Dermis blood vessel endothelial cell (primary cell): ENCODE measurements around the gene DCX. TPM values are rescaled to one million over a fixed set of nuclear protein-coding genes. Genes with fewer than 3 reads are reported as not detected.
A peak's percentile ranks its signal among the peaks of the same experiment; 100 is the strongest.

Source experiments
- DNase-seq: peaks from one replicate; pipeline ENCODE4 v3.0.0; 2010
- total RNA-seq: library from RNA; depleted of rRNA; stranded (reverse); fragments of >200 nt; gene quantifications from 2 replicates; pipeline ENCODE4 v1.2.3, GENCODE V29; 2014

Gene DCX
- not detected in 2 replicates for total RNA-seq

DNA sequence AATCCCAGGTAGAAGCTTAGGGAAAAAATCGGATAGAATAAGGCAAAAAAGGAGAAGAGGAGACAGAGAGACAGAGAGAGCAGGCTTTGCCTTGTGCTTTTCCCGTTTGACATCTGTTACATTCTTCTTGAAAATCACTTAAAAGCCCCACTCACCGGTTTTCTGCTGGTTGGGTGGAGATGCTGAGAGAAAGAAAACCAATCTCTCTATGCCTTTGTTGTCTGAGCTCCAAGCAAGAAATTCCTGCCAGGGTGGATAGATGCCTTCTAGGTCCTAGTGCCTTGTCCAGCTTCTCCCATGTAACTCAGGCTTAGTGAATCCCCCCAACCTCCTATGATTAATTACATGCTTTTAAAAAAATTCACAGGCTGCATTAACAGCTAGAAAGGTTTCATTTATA, at the start of gene DCX:
Gene DCX, minus strand, starts transcription at position 210 of the 400 bp plus-strand sequence. CDS start 1,794 bp downstream, outside the sequence.
- DNase-seq, result no peak

- no peak for DNase-seq
Observed at GRCh38 chrX:111460607-111461006, 48.6 kb upstream of the DCX start.

- no peak for DNase-seq
Observed at GRCh38 chrX:111447298-111447697, 35.3 kb upstream of the DCX start.

DNA sequence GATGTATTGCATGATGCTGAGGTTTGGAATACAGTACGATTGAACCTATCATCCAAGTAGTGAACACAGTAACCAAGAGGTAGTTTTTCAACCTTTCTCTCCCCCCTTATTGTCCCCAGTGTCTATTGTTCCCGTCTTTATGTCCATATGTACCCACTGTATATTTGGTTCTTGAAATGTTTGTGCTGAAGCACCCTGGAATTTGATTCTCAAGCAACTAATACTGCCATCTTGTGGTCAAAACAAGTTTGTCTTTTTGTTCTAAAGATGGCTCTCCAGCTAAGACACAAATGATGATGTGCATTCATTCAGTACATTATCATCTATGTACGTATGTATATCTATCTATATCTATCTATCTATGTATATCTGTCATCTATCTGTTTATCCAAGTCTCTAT, 33.5 kb upstream of the DCX start:
- DNase-seq, result peak; percentile 25

DNA sequence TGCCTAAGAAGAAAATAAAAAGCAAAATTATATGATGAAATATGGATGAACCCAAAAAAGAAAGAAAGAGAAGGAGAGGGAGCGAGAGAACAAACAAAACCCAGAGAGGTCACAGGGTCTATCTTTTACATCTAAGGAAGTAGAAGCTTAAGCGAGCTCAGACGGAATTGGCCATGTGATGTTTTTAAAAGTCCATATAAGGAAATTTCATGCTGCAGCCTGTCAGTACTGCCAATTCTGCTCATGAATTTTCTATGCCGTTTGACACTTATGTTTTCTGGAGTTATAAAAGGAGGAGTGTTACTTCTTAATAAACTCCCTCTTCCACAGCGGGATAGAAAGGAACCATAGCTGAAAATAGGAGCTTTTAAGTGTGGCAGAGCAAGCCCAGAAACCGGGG, 32.9 kb upstream of the DCX start:
- no peak for DNase-seq

DNA sequence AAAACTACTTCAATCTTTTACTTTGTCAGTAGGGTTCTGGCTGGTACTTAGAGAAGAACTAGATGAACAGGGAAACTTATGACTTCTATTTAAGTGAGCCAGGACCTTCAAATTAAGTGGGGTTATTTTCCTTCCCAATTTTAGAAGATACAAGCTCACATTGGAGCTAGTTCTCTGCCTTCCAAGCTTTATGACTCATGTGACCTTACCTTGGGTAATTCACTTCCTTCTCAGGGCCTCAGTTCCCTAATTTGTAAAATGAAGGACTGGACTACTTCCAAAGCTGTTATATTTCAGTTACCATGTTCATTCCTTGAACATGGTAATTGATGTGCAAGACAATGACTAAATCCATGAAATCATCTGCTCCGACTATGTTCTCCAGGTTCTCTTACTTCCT, 32.0 kb upstream of the DCX start:
- DNase-seq, result no peak

GRCh38 chrX:111442791-111443190, 30.8 kb upstream of the DCX start:
- DNase-seq, result no peak

- DNase-seq, result no peak
Observed at GRCh38 chrX:111435469-111435868, 23.5 kb upstream of the DCX start.

DNA sequence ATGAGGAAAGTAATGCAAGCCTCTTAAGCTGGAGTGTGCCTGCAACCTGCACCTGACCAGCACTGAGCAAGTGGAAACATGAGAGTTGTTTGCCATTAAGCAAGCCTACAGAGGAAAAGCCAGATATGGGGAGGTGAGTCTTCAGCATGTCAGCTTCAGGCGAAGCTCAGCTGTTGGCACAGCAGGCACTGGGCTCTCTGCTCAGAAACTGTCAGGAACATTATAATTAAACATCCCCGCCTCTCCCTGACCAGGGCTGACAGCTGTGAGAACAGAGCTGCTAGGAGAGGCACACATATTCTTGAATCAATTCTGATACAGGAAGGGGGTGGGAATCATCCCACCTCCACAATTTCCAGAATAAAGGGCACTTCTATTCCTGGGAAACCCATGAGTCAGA, 19.0 kb upstream of the DCX start:
- DNase-seq, result no peak

DNA sequence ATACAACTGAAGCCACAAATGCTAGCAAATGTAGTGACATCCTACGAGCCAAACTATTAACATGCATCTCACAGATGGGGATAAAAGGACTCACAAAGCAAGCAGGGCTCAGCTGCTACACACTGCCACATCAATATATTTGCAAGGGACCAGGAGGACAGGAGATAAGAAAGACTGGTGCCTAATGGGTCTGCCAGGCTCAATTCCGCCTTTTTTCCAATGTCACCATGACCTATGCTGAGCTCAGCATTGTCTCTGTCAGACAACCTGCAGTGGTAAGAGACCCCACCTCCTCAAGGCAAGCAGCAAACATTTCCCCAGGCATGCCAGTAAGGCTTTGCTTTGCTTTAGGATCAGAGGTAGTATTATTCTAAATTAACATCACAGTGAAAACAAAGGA, 435 bp downstream of the DCX start:
- DNase-seq, result no peak

- DNase-seq, result no peak
Observed at GRCh38 chrX:111410590-111411078, 1.4 kb downstream of the DCX start.

GRCh38 chrX:111409326-111409725, 2.7 kb downstream of the DCX start:
- DNase-seq, result no peak

DNA sequence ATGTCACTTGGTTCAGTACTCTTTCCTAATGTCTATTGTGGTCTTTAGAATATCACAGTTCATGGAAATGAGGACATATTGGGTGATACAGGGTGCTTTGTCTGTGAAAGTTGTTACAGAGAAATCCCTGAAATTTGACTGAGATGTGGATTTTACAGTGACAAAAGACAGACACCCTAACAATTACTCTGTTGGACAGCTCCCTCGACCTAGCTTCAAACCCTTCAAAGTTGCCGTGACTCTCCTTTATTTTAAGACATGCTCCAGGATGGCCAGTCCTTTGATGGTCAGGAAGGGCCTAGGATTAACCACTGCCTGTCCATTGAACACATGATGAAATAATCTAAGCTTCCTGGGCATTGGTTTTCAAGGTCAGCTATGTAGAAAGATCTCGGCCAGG, 4.0 kb downstream of the DCX start:
- DNase-seq, result no peak

DNA sequence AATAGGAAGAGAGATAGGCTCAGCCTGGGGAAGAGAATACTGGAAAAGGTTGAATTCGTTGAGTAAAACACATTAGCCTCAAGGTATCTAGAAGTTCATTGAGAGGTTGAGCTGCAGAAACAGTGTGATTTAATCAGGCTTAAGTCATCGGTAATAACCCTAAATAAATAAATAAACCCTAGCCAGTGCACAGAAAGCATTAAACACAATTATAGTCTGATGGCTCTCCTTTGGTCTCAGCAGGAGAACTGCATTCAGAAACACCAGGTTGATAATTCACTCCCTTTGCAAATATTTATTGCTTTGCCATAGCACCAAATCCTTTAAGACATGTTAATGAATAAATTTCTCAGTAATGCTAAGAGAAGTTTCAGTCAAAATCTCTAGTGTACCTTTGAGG, 9.6 kb downstream of the DCX start:
- no peak for DNase-seq

- DNase-seq, result no peak
Observed at GRCh38 chrX:111395149-111395548, 16.8 kb downstream of the DCX start.

DNA sequence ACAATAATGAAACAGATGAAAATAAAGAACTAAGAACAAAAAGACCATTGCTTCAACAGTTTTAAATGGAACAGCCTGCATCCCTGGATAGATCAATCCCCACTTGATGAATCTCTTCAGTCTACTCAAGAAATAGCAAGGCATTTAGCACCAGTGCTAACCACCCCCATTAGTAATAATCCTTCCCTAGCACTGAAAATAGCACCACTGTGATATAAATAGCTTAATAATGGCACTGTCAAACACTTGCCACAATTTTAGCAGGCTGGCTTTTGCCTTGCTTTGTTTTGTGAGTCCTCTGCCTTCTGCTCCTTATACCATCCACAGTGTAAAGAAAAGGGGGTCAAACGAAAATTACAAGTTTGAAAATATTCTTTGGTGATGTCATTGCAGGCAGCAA, 17.4 kb downstream of the DCX start:
- no peak for DNase-seq

GRCh38 chrX:111387470-111388070, 24.4 kb downstream of the DCX start:
- no peak for DNase-seq

- no peak for DNase-seq
Observed at GRCh38 chrX:111386615-111387233, 25.3 kb downstream of the DCX start.

GRCh38 chrX:111386077-111386476, 25.9 kb downstream of the DCX start:
- no peak for DNase-seq

DNA sequence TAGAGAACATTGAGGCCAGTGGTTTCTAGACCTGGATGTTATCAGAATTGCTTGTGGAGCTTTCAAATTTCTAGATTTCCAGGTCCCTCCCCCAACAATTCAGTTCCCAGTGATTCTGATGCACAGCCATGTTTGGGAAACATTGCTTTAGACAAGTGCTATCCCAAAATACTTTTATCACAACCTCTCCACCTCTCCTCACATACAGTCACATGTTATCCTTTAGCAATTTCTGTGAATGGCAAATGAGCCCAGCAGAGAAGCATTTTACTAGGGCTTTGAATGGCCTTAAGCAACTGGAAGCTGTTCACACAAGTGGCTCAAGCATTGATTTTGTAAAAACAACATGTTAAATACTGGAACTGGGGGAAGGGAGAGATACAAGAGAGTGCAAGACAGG, 29.7 kb downstream of the DCX start:
- DNase-seq, result no peak

GRCh38 chrX:111376897-111377578, 35.0 kb downstream of the DCX start:
- no peak for DNase-seq

GRCh38 chrX:111376486-111376885, 35.5 kb downstream of the DCX start:
- no peak for DNase-seq

GRCh38 chrX:111375747-111376146, 36.2 kb downstream of the DCX start:
- no peak for DNase-seq

DNA sequence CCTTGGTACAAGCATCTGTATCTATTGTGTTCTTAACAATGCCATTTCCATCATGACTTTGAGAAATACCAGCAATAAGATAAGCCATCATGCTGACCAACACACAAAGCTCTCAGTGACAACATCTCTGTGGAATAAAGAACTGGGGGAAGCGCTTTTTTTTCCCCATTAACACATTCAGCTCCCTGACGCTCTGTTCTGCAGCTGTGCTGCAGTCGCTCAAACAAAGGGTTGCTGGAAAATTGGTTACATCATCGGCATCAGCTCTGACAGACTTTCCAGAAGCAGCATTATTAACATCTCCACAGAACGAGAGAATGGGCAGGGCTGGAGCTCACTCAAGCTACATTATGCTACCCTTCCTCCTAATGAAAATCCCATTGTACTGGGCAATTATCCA, 39.9 kb downstream of the DCX start:
- DNase-seq, result no peak
